Breast epithelium (tissue), 4 donors: Measurements from ENCODE around the gene TRIM8. TPM values are rescaled to one million over a fixed set of nuclear protein-coding genes. Genes with fewer than 3 reads are reported as not detected.

Source experiments
- DNase-seq, 2 donors: peaks; one replicate each; pipeline ENCODE4 v3.0.0-alpha.2; 2019; ENCODE audit warnings: low spot score in 2 of 2
- H3K27ac ChIP-seq, 2 donors: fragments of 200-600 bp; sonication (generic) in 1 of 2; one replicate each; pipeline ENCODE4 v1.5.1; 2016 to 2019; ENCODE audit warnings: mild to moderate bottlenecking in 1 of 2
- H3K27me3 ChIP-seq, 2 donors: fragments of 200-600 bp; sonication (generic) in 1 of 2; one replicate each; pipeline versions ENCODE4 v1.5.1 to v1.6.0; 2017 to 2019; ENCODE audit warnings: control low read depth in 1 of 2, mild to moderate bottlenecking in 1 of 2
- H3K36me3 ChIP-seq: fragments of 200-600 bp; one replicate; pipeline ENCODE4 v1.5.1; 2019
- H3K4me1 ChIP-seq, 2 donors: fragments of 200-600 bp; sonication (generic); one replicate each; pipeline ENCODE4 v1.5.1; 2016 to 2019; ENCODE audit warnings: control low read depth in 1 of 2
- H3K4me3 ChIP-seq, 3 donors: fragments of 200-600 bp; sonication (generic); 1 replicate in 2 of 3; 2 replicates in 1 of 3; pipeline ENCODE4 v1.5.1; 2016 to 2019; ENCODE audit warnings: mild to moderate bottlenecking in 3 of 3, moderate library complexity in 2 of 3
- H3K9me3 ChIP-seq, 2 donors: fragments of 200-600 bp; sonication (generic) in 1 of 2; one replicate each; pipeline ENCODE4 v1.5.1; 2016 to 2019; ENCODE audit warnings: control low read depth in 1 of 2
- CTCF ChIP-seq, 3 donors: fragments of 450-650 bp; IDR thresholded peaks; one replicate each; pipeline ENCODE4 v1.5.1; 2016 to 2017; ENCODE audit warnings: antibody characterized with exemption in 3 of 3, mild to moderate bottlenecking in 3 of 3, moderate library complexity in 3 of 3
- POLR2A ChIP-seq: fragments of 450-650 bp; IDR thresholded peaks from one replicate; pipeline ENCODE4 v1.6.1; 2016; ENCODE audit warnings: antibody characterized with exemption, mild to moderate bottlenecking, moderate library complexity
- POLR2AphosphoS5 ChIP-seq, 3 donors: sonication (generic); formaldehyde crosslinking; IDR thresholded peaks; one replicate each; pipeline ENCODE4 v1.6.1; 2017; ENCODE audit warnings: antibody characterized with exemption in 3 of 3
- intact Hi-C: fragments of 100-400 bp; cut with DNase I; formaldehyde crosslinking; loops from one replicate; pipeline ENCODE4 v1.15.1; 2023; ENCODE audit warnings: low total_unique reads
- total RNA-seq, 3 donors: library from RNA; depleted of rRNA; stranded (reverse); fragments of >200 nt; gene quantifications; one replicate each; pipeline ENCODE4 v1.1.0, GENCODE V29; 2016

Gene TRIM8
- total RNA-seq, 3 donors from 2014 or later = 74.6 to 128 (median 88.8) TPM

GRCh38 chr10:102641402-102641801 is 2.9 kb upstream of the TRIM8 start:
- Histone ChIP-seq H3K36me3 (no peaks in the 10 kb centered on the region), H3K4me1 (peaks cover 0 to 5% of the 10 kb centered on the region in 2 donors), H3K9me3 (no peaks in the 10 kb centered on the region), H3K4me3 (peak overlapping the region; percentile 85 to 96 (median 92)), H3K27me3 (no peaks in the 10 kb centered on the region), H3K27ac (peak overlapping the region; percentile 99 to 100)
- intact Hi-C loops = no loop called here
- no peak for TF ChIP-seq POLR2A
- TF ChIP-seq CTCF (IDR thresholded peaks at IDR 0.05) = no peak
- TF ChIP-seq POLR2AphosphoS5 (IDR thresholded peaks at IDR 0.05) = no peak
- DNase-seq = no peak

GRCh38 chr10:102641880-102642735 is 2.2 kb upstream of the TRIM8 start:
- H3K4me3 ChIP-seq = peak overlapping the region; percentile 85 to 96 (median 92)
- H3K9me3 ChIP-seq = no peaks in the 10 kb centered on the region
- no peaks in the 10 kb centered on the region for H3K36me3 ChIP-seq
- TF ChIP-seq POLR2AphosphoS5 (IDR thresholded peaks at IDR 0.05) (peak; percentile 66 to 83 (median 75)), POLR2A (peak; percentile 67), CTCF (IDR thresholded peaks at IDR 0.05) (peak in 1 of 3 donors; percentile 7)
- H3K27me3 ChIP-seq = no peaks in the 10 kb centered on the region
- peak; percentile 98 to 99 for DNase-seq
- intact Hi-C loops = no loop called here
- peaks cover 0 to 10% of the 10 kb centered on the region in 2 donors for H3K4me1 ChIP-seq
- H3K27ac ChIP-seq = peak overlapping the region; percentile 99 to 100

- peak in 1 of 2 donors; percentile 68 for DNase-seq
- Histone ChIP-seq H3K9me3 (no peaks in the 10 kb centered on the region), H3K36me3 (no peaks in the 10 kb centered on the region), H3K4me1 (peaks cover 0 to 17% of the 10 kb centered on the region in 2 donors), H3K27ac (peak overlapping the region; percentile 99 to 100), H3K27me3 (no peaks in the 10 kb centered on the region), H3K4me3 (peak overlapping the region; percentile 85 to 96 (median 92))
- intact Hi-C loops = no loop called here
- TF ChIP-seq CTCF (IDR thresholded peaks at IDR 0.05) (no peak), POLR2AphosphoS5 (IDR thresholded peaks at IDR 0.05) (peak in 2 of 3 donors; percentile 62 to 68), POLR2A (peak; percentile 88)
Measured at GRCh38 chr10:102642736-102643335, 1.4 kb upstream of the TRIM8 start.

- H3K36me3 ChIP-seq = no peaks in the 10 kb centered on the region
- H3K9me3 ChIP-seq = no peaks in the 10 kb centered on the region
- TF ChIP-seq CTCF (IDR thresholded peaks at IDR 0.05) = no peak
- peak in 1 of 3 donors; percentile 13 for TF ChIP-seq POLR2AphosphoS5 (IDR thresholded peaks at IDR 0.05)
- no peaks in the 10 kb centered on the region for H3K27me3 ChIP-seq
- H3K4me1 ChIP-seq = peaks cover 0 to 23% of the 10 kb centered on the region in 2 donors
- DNase-seq = peak in 1 of 2 donors; percentile 65
- intact Hi-C loops = no loop called here
- H3K27ac ChIP-seq = peak overlapping the region; percentile 99 to 100
- peak overlapping the region; percentile 85 to 96 (median 92) for H3K4me3 ChIP-seq
Measured at GRCh38 chr10:102643336-102644065, 778 bp upstream of the TRIM8 start.
